HCT116 (cell line): Measurements from ENCODE around the gene CD200. TPM values are rescaled to one million over a fixed set of nuclear protein-coding genes. Genes with fewer than 3 reads are reported as not detected.
A peak's percentile ranks its signal among the peaks of the same experiment; 100 is the strongest.
"Not testable (repeated sequence)": the region's sequence is repeated elsewhere in the genome, so short reads cannot be mapped to it uniquely, and the experiment has no call there.

Experiments used
- ATAC-seq: fragments of 200-7000 bp; cut with Tn5 transposase; 2 replicates; pipeline ENCODE4 v1.9.1; 2020; ENCODE audit warnings: mild to moderate bottlenecking, moderate library complexity
- BruUV-seq: library from RNA; stranded (reverse); fragments of 400-500 nt; replicated peaks from 2 replicates; lab custom pipeline; 2021; lab: Mats Ljungman, UMichigan
- CTCF ChIA-PET: fragments of 300-600 bp; sonication (Branson Sonifier 250); formaldehyde crosslinking; loops from one replicate; lab custom pipeline; 2021; ENCODE audit warnings: antibody characterized with exemption; lab: Charles Lee
- POLR2A ChIA-PET: fragments of 300-600, 350-600 bp; sonication (Branson Sonifier 250); formaldehyde crosslinking; loops from one replicate; lab custom pipeline; 2021; ENCODE audit warnings: antibody characterized with exemption; lab: Charles Lee
- RAD21 ChIA-PET, 2 experiments: fragments of 300-600 bp; sonication (Branson Sonifier 250); formaldehyde crosslinking; loops; one replicate each; lab custom pipeline; 2023; ENCODE audit warnings: low total read pairs in 2 of 2; ENCODE audit not compliant: uncharacterized antibody in 2 of 2, unreplicated experiment in 2 of 2, low non-redundant PET in 1 of 2; lab: Charles Lee
- DNase-seq: peaks from one replicate; pipeline ENCODE4 v3.0.0-alpha.2; 2010; ENCODE audit warnings: low read depth, low spot score
- H2AFZ ChIP-seq: fragments of 200-600 bp; shearing (Covaris generic), sonication (generic); 2 replicates; pipeline ENCODE4 v1.6.1; 2017; ENCODE audit warnings: low read depth, mixed run types, mixed read lengths, antibody characterized with exemption, low read length; ENCODE audit not compliant: poor library complexity, severe bottlenecking
- H3K27ac ChIP-seq: 2 replicates; pipeline ENCODE4 v1.5.1; 2012; ENCODE audit warnings: low read depth, low read length
- H3K27me3 ChIP-seq: fragments of 200-600 bp; sonication (generic); 2 replicates; pipeline ENCODE4 v1.6.1; 2016; ENCODE audit warnings: mixed run types, low read length, mixed read lengths; ENCODE audit not compliant: insufficient read depth
- H3K36me3 ChIP-seq, 2 experiments: fragments of 200-500 bp in 1 of 2; fragments of 200-600 bp in 1 of 2; sonication (Bioruptor generic) in 1 of 2; sonication (generic) in 1 of 2; 2 replicates each; pipeline versions ENCODE4 v1.5.1 to v1.6.1; 2014 to 2016; ENCODE audit warnings: low read length in 2 of 2, inconsistent platforms in 1 of 2, mixed read lengths in 1 of 2, mixed run types in 1 of 2; ENCODE audit not compliant: insufficient read depth in 2 of 2, control insufficient read depth in 1 of 2
- H3K4me1 ChIP-seq, 2 experiments: fragments of 200-600 bp in 1 of 2; sonication (generic) in 1 of 2; 2 replicates each; pipeline versions ENCODE4 v1.5.1 to v1.6.1; 2012 to 2017; ENCODE audit warnings: low read length in 2 of 2, inconsistent platforms in 1 of 2, mild to moderate bottlenecking in 1 of 2, mixed read lengths in 1 of 2, mixed run types in 1 of 2, moderate library complexity in 1 of 2; ENCODE audit not compliant: insufficient read depth in 2 of 2, control insufficient read depth in 1 of 2
- H3K4me2 ChIP-seq: fragments of 200-600 bp; sonication (generic); 2 replicates; pipeline ENCODE4 v1.6.1; 2017; ENCODE audit warnings: mixed run types, low read length, mixed read lengths
- H3K4me3 ChIP-seq, 2 experiments: fragments of 200-600 bp in 1 of 2; sonication (generic) in 1 of 2; replicated peaks in 1 of 2; 2 replicates each; pipeline ENCODE4 v1.5.1; 2011 to 2016; ENCODE audit warnings: low read length in 2 of 2, control low read depth in 1 of 2, low read depth in 1 of 2, mild to moderate bottlenecking in 1 of 2, mixed read lengths in 1 of 2, mixed run types in 1 of 2
- H3K79me2 ChIP-seq: fragments of 200-600 bp; sonication (generic); 2 replicates; pipeline ENCODE4 v1.6.1; 2017; ENCODE audit warnings: mild to moderate bottlenecking, mixed run types, low read length, moderate library complexity, mixed read lengths; ENCODE audit not compliant: insufficient read depth
- H3K9ac ChIP-seq: fragments of 200-600 bp; sonication (generic); 2 replicates; pipeline ENCODE4 v1.6.1; 2016; ENCODE audit warnings: low read length, mixed read lengths
- H3K9me2 ChIP-seq: fragments of 200-600 bp; sonication (generic), shearing (Covaris generic); 2 replicates; pipeline ENCODE4 v1.6.1; 2017; ENCODE audit warnings: mixed run types, mild to moderate bottlenecking, moderate library complexity; ENCODE audit not compliant: insufficient read depth
- H3K9me3 ChIP-seq, 2 experiments: fragments of 200-500 bp in 1 of 2; fragments of 200-600 bp in 1 of 2; sonication (Bioruptor generic) in 1 of 2; sonication (generic) in 1 of 2; 2 replicates each; pipeline ENCODE4 v1.6.1; 2014 to 2017; ENCODE audit warnings: low read length in 2 of 2, mixed read lengths in 2 of 2, inconsistent platforms in 1 of 2, low read depth in 1 of 2, mild to moderate bottlenecking in 1 of 2, mixed run types in 1 of 2, moderate library complexity in 1 of 2; ENCODE audit not compliant: control insufficient read depth in 1 of 2, insufficient read depth in 1 of 2
- H4K20me1 ChIP-seq: fragments of 200-600 bp; sonication (generic), shearing (Covaris generic); 2 replicates; pipeline ENCODE4 v1.6.1; 2017; ENCODE audit warnings: mixed run types, mild to moderate bottlenecking, moderate library complexity; ENCODE audit not compliant: insufficient read depth
- CBX3 ChIP-seq: IDR thresholded peaks from 2 replicates; pipeline ENCODE4 v1.6.1; 2012; ENCODE audit warnings: low read depth
- ELF1 ChIP-seq: IDR thresholded peaks from 2 replicates; pipeline ENCODE4 v1.6.1; 2012; ENCODE audit warnings: low read depth, borderline replicate concordance
- EZH2 ChIP-seq: fragments of 200-600 bp; sonication (generic); IDR thresholded peaks from 2 replicates; pipeline ENCODE4 v1.6.1; 2017; ENCODE audit warnings: antibody characterized with exemption, mixed run types
- intact Hi-C: fragments of 100-400 bp; cut with micrococcal nuclease; formaldehyde crosslinking; loops from 2 replicates; pipeline ENCODE4 v1.10.0; 2022
- total RNA-seq: library from RNA; stranded (reverse); gene quantifications from one replicate; pipeline ENCODE4 v1.2.1, GENCODE V29; 2021; ENCODE audit not compliant: unreplicated experiment

CD200 gene
- total RNA-seq, 1 experiment from 2014 or later, result not detected

- no peak for DNase-seq
- POLR2A ChIA-PET, result no interaction called here
- intact Hi-C loops, result no loop called here
Observed at GRCh38 chr3:112403103-112403502, 70.1 kb downstream of the CD200 start.

GRCh38 chr3:112404924-112405549 is 72.1 kb downstream of the CD200 start:
- H3K9me3 ChIP-seq, H2AFZ ChIP-seq, H3K36me3 ChIP-seq, H3K27ac ChIP-seq, H3K4me3 ChIP-seq, ATAC-seq, DNase-seq, H3K4me1 ChIP-seq, POLR2A ChIA-PET, BruUV-seq, H3K9ac ChIP-seq, RAD21 ChIA-PET, H4K20me1 ChIP-seq, H3K27me3 ChIP-seq, intact Hi-C loops, H3K79me2 ChIP-seq, H3K9me2 ChIP-seq, H3K4me2 ChIP-seq: not testable (repeated sequence)
- CTCF ChIA-PET, result interaction anchor here (3.0 kb wide), 1 partner anchor 112 kb away, joined by 8 read pairs; no protein-coding TSS in a partner anchor

More at GRCh38 chr3:112403103-112403502, 70.1 kb downstream of the CD200 start:
- H3K9me3 ChIP-seq, result no peaks in the 10 kb centered on the region
- H3K4me2 ChIP-seq, result no peak overlapping the region
- no peaks in the 10 kb centered on the region for H3K27me3 ChIP-seq
- peak overlapping the region; percentile 26 for H2AFZ ChIP-seq
- no peaks in the 10 kb centered on the region for H3K4me1 ChIP-seq
- H3K9me2 ChIP-seq, result no peaks in the 10 kb centered on the region
- no peaks in the 10 kb centered on the region for H3K36me3 ChIP-seq
- H3K27ac ChIP-seq, result no peak overlapping the region
- no peaks in the 10 kb centered on the region for H4K20me1 ChIP-seq
- no TSS peak for BruUV-seq
- ATAC-seq, result no peak
- no peak overlapping the region for H3K4me3 ChIP-seq
- H3K79me2 ChIP-seq, result no peaks in the 10 kb centered on the region
- TF ChIP-seq EZH2 (no peak), CBX3 (no peak), ELF1 (no peak)
- ChIA-PET RAD21 (no interaction called here), CTCF (no interaction called here)
- no peak overlapping the region for H3K9ac ChIP-seq
